ENCODE measurements around the gene SMOC2.

The SMOC2 gene

GRCh38 chr6:168414336-168415097 lies 26.5 kb upstream of the SMOC2 start:
- no peak for DNase-seq (ENCODE audit: low spot score)
- TF ChIP-seq, protein P1, sequence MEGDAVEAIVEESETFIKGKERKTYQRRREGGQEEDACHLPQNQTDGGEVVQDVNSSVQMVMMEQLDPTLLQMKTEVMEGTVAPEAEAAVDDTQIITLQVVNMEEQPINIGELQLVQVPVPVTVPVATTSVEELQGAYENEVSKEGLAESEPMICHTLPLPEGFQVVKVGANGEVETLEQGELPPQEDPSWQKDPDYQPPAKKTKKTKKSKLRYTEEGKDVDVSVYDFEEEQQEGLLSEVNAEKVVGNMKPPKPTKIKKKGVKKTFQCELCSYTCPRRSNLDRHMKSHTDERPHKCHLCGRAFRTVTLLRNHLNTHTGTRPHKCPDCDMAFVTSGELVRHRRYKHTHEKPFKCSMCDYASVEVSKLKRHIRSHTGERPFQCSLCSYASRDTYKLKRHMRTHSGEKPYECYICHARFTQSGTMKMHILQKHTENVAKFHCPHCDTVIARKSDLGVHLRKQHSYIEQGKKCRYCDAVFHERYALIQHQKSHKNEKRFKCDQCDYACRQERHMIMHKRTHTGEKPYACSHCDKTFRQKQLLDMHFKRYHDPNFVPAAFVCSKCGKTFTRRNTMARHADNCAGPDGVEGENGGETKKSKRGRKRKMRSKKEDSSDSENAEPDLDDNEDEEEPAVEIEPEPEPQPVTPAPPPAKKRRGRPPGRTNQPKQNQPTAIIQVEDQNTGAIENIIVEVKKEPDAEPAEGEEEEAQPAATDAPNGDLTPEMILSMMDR (IDR thresholded peaks at IDR 0.05; ENCODE audit: borderline replicate concordance, control extremely low read depth, extremely low read depth, insufficient read depth, missing control alignments): no peak
- in situ Hi-C loops (cut with MboI; ENCODE audit: low sequenced_read_pairs, unreplicated experiment): no loop called here

DNA sequence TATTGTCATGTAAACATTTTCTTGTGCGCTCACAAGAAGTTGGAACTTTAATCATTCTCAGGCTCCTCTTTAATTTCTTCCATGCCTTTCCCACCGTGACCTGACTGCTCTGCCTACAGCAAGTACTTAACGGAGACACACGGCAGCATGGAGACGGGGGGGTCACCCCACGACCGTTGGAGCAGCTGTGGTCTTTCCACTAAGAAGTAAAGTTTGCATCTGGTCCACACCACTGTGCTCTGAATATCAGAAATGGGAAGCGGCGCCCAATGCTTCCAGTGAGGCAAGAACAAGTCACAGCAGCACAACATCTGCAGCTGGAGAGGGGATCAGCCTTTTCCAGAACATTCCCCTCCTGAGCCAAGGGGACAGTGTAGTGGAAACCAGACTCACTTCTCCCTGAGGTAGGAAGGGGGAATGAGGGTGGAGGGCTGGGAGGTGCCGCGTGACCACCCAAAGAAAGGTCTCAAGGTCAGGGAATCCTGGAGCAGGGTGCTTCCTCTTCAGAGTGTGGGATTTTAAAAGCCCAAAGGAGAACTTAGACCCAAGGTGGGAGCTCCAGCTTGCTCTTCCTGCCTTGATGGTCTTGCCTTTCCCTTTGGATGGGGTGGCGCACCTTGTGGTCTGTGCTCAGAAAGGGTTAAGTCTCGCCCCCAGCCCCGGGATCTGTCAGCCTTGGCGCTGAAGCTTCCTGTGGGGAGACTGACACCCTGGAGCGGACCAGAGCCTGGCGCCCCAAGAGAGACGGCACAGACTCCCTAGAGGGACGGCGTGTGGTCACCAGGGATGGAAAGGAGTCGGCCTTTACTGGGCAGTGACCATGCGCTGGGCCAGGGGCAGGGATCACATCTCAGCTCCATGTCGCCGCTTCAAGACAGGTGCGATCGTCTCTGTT lies 25.6 kb upstream of the SMOC2 start:
- no peak for DNase-seq (ENCODE audit: low spot score)
- TF ChIP-seq, protein P1 (IDR thresholded peaks at IDR 0.05; ENCODE audit: borderline replicate concordance, control extremely low read depth, extremely low read depth, insufficient read depth, missing control alignments): no peak
- in situ Hi-C loops (cut with MboI; ENCODE audit: low sequenced_read_pairs, unreplicated experiment): no loop called here

GRCh38 chr6:168415993-168416530 lies 24.9 kb upstream of the SMOC2 start:
- in situ Hi-C loops (cut with MboI; ENCODE audit: low sequenced_read_pairs, unreplicated experiment): no loop called here
- DNase-seq (ENCODE audit: low spot score): no peak
- TF ChIP-seq, protein P1 (IDR thresholded peaks at IDR 0.05; ENCODE audit: borderline replicate concordance, control extremely low read depth, extremely low read depth, insufficient read depth, missing control alignments): no peak

- in situ Hi-C loops (cut with MboI; ENCODE audit: low sequenced_read_pairs, unreplicated experiment): no loop called here
Measured at GRCh38 chr6:168416531-168416930, 24.5 kb upstream of the SMOC2 start.

GRCh38 chr6:168417191-168417590 lies 23.8 kb upstream of the SMOC2 start:
- in situ Hi-C loops (cut with MboI; ENCODE audit: low sequenced_read_pairs, unreplicated experiment): no loop called here
- TF ChIP-seq, protein P1 (IDR thresholded peaks at IDR 0.05; ENCODE audit: borderline replicate concordance, control extremely low read depth, extremely low read depth, insufficient read depth, missing control alignments): no peak
- DNase-seq (ENCODE audit: low spot score): no peak

More at GRCh38 chr6:168416531-168416930, 24.5 kb upstream of the SMOC2 start:
- TF ChIP-seq, protein P1 (IDR thresholded peaks at IDR 0.05; ENCODE audit: borderline replicate concordance, control extremely low read depth, extremely low read depth, insufficient read depth, missing control alignments): no peak
- DNase-seq (ENCODE audit: low spot score): no peak
